Activated CD8-positive, alpha-beta memory T cell treated with anti-CD3 and anti-CD28 coated beads, Interleukin-2, amount 50 U/mL, for 48 hours (primary cell): Measurements from ENCODE around the gene ANKRD65.
A peak's percentile ranks its signal among the peaks of the same experiment; 100 is the strongest.

Experiments
- DNase-seq: peaks from one replicate; pipeline ENCODE4 v3.0.0-alpha.2; 2020

ANKRD65 gene

DNA sequence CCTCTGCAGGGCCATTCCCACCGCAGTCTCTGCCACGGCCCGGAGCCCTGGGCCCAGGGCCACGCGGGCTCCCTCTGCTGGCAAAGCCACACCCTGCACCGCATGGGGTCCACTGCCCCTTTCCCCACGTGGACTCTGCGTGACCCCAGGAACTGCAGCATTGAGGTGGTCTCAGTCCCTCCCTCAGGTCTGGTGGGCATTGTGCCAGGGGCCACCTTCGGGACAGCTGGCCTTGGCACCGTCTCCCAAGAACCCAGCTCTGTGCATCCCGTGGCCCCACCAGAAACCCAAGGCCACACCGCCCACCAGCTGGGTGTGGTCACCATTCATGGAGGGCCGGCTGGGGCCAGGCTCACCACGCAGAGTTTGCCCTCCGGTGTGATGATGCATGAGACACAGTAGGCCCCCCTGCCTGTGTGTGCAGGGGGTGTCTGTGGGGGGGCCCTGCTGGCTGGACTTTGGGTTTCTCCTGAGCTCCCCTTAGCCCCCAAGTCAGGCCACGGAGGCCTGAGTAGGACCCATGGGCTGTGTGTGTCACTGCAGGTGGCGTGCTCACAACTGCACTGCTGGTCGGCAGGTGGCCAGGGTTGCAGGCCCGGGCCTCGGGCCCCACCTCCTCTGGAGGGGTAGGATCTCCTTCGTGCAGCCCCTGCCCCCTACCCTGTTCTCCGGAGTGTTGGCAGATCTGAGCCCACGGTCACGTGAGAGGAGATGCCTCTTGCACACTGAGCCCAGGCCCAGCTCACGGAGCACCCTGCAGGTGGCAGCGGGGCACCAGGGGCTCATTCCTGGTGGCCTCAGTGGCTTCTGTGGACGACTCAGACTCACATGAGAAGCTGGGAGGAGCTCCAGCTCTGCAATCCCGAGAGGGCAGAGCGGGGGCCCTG is 20.2 kb upstream of the ANKRD65 start:
- DNase-seq, result peak; percentile 88

GRCh38 chr1:1440262-1441001 is 19.4 kb upstream of the ANKRD65 start:
- no peak for DNase-seq

DNA sequence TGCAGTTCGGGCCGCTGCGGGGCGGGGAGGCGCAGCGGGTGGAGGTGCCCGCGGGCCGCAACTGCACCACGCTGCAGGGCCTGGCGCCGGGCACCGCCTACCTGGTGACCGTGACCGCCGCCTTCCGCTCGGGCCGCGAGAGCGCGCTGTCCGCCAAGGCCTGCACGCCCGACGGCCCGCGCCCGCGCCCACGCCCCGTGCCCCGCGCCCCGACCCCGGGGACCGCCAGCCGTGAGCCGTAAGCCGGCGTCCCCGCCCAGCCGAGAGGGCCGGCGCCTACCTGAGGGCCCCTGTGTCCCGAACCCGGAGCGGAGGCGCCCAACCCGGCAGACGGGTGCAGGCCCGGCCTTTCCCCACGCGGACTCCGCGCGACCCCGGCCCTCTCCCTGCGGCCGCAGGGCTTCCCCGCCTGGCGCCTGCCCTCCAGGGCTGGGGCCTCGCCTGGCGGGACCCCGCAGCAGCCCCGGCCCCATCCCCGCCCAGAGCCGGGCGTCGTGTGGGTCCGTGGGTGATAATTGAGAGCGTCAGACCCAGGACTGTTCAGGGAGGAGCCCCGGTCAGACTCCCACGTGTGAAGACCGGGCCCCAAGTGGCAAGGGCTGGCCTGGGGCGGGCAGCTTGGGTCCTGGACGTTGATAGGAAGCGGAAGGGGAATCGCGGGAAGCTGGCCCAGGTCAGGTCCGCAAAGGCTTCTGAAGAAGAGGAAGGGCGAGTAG is 18.6 kb upstream of the ANKRD65 start:
- no peak for DNase-seq

DNA sequence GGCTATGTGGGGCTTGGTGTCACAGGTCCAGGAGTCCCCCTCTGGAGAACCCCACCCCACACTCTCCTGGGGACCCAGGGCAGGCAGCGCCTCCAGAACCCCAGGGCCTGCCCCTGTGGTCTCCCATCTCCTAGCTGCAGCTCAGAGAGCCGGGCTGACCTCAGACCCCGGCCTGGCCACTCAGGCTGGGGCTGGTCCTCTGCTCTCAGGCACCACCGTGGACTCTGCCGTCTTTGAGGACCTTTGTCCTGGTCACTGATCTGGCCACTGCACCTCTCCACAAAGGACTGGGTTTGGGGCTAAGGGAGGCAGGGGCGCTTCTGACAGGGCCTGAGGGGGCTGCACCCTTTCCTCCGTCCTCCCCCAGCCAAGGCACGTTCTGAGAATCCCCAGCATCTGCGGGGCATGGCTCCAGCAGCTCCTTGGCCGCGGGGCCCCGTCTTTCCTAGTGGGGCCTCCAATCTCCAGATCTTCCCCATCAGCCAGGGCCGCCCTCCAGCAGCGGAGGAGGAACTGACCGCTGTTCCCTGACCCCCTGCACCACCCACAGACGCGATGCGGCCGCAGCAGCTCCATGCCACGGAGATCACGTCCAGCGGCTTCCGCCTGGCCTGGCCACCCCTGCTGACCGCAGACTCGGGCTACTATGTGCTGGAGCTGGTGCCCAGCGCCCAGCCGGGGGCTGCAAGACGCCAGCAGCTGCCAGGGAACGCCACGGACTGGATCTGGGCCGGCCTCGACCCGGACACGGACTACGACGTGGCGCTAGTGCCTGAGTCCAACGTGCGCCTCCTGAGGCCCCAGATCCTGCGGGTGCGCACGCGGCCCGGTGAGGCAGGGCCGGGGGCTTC is 17.7 kb upstream of the ANKRD65 start:
- DNase-seq, result no peak

DNA sequence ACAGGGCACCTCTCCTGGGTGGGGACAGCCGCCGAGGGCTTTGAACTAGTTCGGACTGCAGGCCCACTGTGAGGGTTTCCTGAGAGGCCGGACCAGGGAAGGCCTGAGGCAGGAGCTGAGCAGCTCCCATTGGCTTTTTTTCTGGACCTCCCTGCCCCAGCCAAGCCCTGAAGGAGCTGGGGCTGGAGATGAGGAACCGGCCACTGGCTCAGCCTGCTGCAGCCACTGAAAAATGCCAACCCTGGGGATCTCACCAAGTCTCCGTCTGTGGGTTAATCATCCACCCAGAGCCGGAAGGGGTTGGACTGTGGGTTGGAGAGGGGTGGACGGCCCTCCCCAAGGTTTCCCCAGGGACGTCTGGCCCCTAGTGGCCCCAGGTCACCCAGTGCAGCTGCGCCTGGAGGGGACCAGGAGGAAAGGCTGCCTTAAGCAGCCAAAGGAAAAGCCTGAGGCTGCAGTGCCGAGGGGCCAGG is 16.9 kb upstream of the ANKRD65 start:
- DNase-seq, result no peak

DNA sequence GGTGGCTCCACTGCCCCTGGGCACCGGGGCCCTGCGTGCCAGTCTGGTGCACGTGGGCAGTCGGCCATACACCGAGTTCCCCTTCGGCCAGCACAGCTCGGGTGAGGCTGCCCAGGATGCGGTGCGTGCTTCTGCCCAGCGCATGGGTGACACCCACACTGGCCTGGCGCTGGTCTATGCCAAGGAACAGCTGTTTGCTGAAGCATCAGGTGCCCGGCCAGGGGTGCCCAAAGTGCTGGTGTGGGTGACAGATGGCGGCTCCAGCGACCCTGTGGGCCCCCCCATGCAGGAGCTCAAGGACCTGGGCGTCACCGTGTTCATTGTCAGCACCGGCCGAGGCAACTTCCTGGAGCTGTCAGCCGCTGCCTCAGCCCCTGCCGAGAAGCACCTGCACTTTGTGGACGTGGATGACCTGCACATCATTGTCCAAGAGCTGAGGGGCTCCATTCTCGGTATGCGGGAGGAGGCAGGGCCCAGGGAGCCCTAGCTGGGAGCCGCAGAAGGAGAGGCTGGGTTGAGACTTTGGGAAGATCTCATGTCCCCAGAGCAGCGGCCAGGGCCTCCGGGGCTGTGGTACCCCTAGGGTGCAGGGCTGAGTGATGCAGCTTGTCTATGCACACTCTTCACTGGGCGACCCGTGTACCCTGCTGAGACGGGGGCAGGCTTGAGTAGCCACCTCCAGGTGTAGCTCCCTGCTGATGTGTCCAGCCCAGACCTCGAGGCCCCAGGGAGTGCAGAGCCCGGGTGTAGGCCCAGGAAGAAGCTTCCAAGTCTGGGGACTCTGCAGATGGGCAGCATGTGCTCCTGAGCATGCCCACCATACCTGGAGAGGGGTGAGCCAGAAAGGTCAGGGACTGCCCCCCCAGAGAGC is 16.2 kb upstream of the ANKRD65 start:
- DNase-seq, result no peak

DNA sequence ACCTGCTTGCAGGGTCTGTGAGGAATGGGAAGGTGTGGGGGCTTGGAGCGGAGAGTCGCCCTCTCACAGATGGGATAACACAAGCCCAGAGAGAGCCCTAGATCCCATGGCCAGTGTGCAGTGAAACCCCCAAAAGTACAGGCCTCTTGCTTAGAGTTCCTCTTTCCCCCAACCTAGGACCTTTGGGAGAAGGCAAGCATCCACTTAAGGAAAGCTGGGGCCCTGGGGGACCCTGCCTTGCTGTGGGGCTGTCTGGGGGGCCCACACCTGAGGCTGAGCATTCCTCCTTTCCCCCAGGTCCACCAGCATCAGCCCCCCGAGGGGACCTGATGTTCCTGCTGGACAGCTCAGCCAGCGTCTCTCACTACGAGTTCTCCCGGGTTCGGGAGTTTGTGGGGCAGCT is 15.6 kb upstream of the ANKRD65 start:
- DNase-seq, result no peak

DNA sequence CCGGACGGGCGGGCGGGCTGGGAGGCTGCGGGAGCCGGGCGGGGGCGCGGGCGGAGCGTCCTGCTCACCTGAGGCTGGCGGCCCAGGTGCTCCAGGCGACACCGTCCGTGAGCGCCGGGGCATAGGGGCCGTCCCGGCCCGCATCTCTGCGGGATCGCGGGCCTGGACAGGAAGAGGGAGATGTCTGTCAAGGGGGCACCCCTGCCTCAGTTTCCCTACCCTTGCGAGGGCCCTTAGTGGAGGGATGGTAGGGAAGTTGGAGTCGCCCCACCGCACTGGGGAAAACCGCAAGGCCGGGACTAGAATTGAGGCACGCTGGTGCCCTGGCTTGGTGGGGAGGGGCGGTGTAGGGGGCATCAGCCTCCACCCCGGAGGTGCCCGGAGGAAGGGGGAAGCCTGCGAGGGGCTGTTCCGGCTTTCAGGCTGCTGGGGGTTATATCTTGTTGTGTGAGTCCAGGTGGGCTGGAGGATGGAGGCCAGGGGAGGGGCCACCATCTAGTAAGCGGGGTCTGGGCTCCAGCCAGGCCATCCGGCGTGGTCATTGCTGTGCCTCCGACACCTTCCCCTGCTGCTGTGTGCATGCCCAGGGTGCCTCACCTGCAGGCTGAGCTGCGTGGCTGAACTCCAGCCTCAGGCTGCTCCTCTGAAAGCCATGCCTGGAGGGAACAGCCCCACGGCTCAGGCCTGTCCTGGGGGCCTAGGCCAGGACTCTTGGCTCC is 15.0 kb upstream of the ANKRD65 start:
- no peak for DNase-seq

DNA sequence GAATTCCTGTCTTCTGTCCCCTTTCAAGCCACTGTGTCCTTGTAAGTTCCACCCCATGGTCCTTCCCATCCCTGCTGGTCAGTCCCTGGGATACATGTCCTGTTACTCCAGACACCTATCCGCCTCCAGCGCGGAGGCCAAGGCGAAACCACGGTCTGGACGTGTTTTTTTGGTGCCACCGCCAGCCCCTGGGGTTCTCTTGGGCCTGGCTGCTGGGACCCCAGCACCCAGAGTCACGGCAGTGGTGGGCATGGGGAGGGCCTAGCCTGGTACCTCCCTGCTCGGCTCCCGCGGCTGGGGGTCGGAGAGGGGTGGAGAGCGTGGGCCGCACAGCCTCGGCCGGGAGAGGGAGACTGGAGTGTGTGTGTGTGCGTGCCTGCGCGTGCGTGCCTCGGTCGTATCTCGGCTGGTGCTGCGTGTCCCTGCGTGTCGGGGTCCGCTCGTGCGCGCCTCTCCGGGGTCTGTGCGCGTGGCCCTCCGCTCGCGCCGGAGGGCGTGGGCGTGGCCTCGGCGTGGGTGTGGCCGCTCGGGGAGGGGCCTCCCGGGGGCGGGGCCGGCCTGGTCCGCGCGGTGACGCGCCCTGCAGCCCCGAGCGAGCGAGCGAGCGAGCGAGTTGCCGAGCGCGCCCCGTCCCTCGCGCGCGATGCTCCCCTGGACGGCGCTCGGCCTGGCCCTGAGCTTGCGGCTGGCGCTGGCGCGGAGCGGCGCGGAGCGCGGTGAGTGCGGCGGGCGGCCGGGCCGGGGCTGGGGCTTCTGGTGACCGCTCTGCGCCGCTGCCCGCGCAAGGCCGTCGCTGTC is 14.2 kb upstream of the ANKRD65 start, which contains the start of gene VWA1:
Gene VWA1, plus strand, starts transcription at position 585 of the 798 bp plus-strand sequence. Its CDS starts 59 bp downstream, at position 644.
- DNase-seq, result peak; percentile 91

DNA sequence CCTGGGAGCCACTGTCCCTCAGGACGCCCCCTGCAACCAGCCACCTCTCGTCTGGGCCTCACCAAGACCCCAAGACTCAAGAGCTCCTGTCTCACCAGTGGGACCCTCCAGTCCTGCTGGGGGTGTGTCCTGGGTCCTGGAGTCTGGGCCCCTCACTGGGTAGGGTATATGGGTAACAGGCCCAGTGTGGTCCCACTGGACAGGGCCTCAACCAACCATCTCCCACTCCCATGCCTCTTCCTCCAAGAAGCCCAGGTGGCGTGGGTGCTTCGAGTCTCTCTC is 13.7 kb upstream of the ANKRD65 start:
- no peak for DNase-seq

DNA sequence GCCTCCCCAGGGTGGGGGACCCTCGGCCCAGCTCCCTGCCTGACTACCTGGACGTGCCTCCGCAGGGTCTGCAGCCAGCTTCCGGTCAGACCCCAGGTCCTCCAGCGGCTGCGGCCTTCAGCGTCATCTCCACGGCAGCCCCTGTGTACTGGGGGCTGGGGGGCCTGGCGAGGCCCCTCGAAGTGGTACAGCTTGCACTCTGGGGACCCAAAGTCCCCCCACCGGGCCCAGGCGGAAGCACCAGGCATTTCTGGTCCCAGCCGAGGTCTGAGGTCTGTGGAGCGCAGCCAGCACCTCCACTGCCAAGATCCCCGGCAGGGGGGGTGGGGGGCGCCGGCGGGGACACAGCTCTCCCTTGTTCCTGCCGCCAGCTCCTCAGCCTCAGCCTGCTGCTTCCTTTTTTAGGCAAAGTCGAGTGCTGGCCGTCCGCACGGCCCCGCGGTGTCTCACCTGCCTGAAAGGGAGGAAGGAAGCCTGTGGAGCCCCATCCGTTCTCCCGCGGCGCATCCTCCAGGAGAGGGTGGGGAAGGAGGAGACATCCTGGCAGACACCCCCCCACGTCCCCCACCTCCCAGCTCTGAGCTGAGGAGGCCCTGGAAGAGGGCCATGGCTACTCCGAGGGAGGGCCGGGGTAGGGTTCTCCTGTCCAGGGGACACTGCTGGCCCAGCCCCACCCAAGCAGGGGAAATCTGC is 13.2 kb upstream of the ANKRD65 start:
- no peak for DNase-seq

DNA sequence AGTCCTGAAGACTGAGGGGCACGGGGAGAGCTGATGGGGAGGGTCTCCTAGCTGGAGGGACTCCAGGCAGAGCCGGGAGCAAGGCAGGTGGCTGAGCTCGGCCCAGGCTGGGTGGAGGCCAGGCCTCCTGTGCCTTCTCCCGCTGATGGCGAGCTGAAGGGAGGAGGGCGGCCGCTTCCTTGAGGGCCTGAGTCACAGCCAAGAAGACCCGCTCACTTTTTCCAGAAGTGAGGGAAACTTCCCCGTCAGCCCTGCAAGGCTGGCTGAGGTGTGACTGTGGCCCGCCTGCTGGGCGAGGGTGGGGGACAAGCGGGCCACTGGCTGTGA is 12.7 kb upstream of the ANKRD65 start:
- DNase-seq, result peak; percentile 81

DNA sequence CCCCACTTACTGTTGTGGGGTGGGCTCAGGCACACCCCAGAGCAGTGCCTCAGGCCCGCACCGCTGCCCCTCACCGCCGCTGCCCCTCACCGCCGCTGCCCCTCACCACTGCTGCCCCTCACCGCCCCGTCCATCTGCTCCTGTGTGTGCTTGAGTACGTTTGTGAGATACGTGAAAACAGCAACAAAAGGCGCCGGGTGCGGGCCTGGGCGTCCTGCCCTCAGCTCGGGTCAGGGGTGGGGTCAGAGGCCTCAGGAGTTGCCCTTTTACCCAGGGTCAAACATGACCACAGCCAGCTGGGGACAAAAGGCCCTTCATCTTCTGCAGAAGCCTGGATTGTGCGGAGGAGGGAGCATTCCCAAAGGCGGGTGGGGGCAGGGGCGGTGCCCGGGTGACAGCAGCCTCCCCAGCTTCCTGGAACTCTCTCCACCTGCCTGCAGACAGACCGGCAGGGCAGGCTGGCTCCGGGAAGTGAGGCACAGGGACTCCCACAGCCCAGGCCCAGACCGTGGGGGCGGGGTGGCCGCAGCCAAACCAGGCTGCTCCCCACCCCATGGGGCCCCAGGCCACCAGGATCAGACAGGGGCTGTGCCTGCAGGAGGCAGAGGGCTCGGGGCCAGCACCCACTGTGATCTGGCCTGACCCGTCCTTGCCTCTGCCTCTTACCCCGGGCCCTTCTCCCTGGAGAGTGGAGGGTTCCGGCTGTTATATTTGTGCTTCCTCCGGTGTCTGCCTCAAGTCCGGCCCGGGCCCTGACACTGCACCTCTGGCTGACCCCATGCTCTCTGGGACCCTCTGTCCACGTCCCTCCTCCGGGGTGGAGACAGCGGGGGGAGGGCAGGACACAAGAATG is 12.1 kb upstream of the ANKRD65 start:
- no peak for DNase-seq

DNA sequence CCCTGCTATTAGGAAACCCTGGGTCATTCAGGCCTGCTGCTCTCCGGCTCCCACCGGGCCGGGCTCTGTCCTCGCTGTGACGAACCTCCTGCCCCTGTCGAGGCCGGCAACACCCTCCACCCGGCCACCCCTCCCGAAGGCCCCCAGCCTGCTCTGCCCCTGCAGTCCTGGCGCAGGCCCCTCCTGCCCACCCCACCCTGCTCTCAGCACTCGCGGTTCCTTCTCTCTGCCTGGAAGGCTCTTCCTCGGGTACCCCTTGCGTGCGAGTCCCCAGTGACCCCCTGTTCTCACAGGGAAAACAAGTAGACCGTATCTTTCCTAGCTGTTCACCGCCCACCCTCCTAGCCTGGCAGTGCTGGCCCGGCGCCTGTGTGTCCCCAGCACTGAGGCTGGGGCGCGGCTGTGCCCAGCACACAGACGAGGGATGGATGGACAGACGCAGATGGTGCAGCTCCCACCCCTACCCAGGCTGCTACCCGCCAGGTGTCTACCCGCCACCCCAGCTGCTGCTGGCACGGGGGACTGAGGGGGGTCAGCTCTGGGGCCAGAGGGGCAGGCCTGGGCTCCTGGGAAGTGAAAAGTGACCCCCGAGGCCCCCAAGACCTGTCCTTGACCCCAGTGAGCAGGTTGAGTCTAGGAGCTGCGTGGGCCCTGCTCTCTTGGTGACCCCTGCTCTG is 11.3 kb upstream of the ANKRD65 start:
- no peak for DNase-seq

GRCh38 chr1:1431845-1432273 is 10.8 kb upstream of the ANKRD65 start:
- no peak for DNase-seq

DNA sequence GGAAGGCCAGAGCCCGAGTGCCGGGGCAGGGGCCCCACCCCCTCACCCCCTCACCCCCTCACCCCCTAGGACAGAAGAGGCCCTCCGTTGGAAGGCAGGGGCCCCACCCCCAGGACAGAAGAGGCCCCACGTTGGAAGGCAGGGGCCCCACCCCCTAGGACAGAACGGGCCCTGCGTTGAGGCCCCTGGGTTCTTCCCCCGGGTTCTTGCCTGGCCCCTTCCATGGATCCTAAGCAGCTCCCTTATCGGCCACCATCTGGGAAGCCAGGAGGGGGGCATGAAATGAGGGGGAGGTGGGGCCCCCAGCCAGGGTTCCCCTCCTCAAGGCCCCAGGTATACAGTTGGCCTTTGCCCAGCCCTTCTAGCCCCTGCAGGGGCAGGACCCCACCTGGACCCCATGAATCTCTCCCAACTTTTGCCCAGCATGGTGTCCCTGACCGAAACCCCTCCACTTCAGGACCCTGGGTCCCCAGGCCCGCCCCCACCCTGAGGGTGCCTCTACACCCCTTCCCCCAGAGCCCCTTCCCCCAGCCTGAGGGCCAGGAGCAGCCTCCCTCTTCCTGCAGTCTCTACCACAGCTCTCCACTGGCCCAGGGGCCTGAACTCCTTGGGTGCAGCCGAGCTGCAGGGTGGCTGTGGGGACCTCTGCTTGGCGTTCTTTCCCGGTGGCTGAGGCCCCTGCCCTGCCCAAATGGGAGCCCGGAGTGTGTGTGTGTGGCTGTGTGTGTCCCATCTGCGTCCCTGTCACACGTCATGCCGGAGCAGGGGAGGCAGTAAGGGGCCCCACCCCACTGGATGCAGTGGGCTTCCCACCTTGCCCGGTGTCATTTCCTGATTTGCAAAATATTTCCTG is 10.1 kb upstream of the ANKRD65 start:
- no peak for DNase-seq
